K562 (cell line): Measurements from ENCODE around the gene LPGAT1. TPM values are rescaled to one million over a fixed set of nuclear protein-coding genes. Genes with fewer than 3 reads are reported as not detected.

Source experiments
- EP400 ChIP-seq: fragments of 450-650 bp; IDR thresholded peaks from 2 replicates; pipeline ENCODE4 v1.6.1; 2017; ENCODE audit warnings: antibody characterized with exemption, mild to moderate bottlenecking, moderate library complexity
- FOXP1 ChIP-seq: sonication (generic); formaldehyde crosslinking; IDR thresholded peaks from 2 replicates; pipeline ENCODE4 v1.8.0; 2022; ENCODE audit warnings: mild to moderate bottlenecking, missing genetic modification reagents
- GABPB1 ChIP-seq: sonication (generic); formaldehyde crosslinking; IDR thresholded peaks from 2 replicates; pipeline ENCODE4 v1.8.0; 2022; ENCODE audit warnings: mild to moderate bottlenecking, missing genetic modification reagents
- HDAC2 ChIP-seq: fragments of 450-650 bp; IDR thresholded peaks from 2 replicates; pipeline ENCODE4 v1.6.1; 2016; ENCODE audit warnings: mild to moderate bottlenecking
- HNRNPUL1 ChIP-seq: fragments of 200-400 bp; formaldehyde crosslinking; IDR thresholded peaks from 2 replicates; pipeline ENCODE4 v1.6.1; 2017; ENCODE audit warnings: low read length
- MEIS2 ChIP-seq: fragments of 450-650 bp; IDR thresholded peaks from 2 replicates; pipeline ENCODE4 v1.6.1; 2014; ENCODE audit warnings: mild to moderate bottlenecking; ENCODE audit not compliant: partially characterized antibody
- MTA3 ChIP-seq: fragments of 450-650 bp; formaldehyde crosslinking; IDR thresholded peaks from 2 replicates; pipeline ENCODE4 v1.6.1; 2017; ENCODE audit warnings: mild to moderate bottlenecking, borderline replicate concordance
- NCOA1 ChIP-seq: fragments of 450-650 bp; IDR thresholded peaks from 2 replicates; pipeline ENCODE4 v1.6.1; 2016; ENCODE audit warnings: low read depth
- PPARD ChIP-seq: fragments of 250-450 bp; sonication (Bioruptor Pico); IDR thresholded peaks from 2 replicates; pipeline ENCODE4 v1.8.0; 2022; ENCODE audit warnings: inconsistent platforms, mild to moderate bottlenecking, moderate library complexity
- RBM15 ChIP-seq: fragments of 200-400 bp; formaldehyde crosslinking; IDR thresholded peaks from 2 replicates; pipeline ENCODE4 v1.6.1; 2018; ENCODE audit warnings: mild to moderate bottlenecking, low read length, moderate library complexity; ENCODE audit not compliant: insufficient read depth
- SAP30 ChIP-seq: fragments of 200-600 bp; sonication (generic); IDR thresholded peaks from 2 replicates; pipeline ENCODE4 v1.6.1; 2012; ENCODE audit warnings: borderline replicate concordance, low read depth, mild to moderate bottlenecking, moderate library complexity, low read length, control low read depth, inconsistent platforms; ENCODE audit not compliant: insufficient read depth, poor library complexity, severe bottlenecking
- TAF1 ChIP-seq: IDR thresholded peaks from 2 replicates; pipeline ENCODE4 v1.6.1; 2011; ENCODE audit warnings: mild to moderate bottlenecking, low read length, moderate library complexity; ENCODE audit not compliant: insufficient read depth, control insufficient read depth, severe bottlenecking; ENCODE audit errors: extremely low read depth
- TOE1 ChIP-seq, 2 experiments: fragments of 450-650 bp in 1 of 2; sonication (generic) in 1 of 2; formaldehyde crosslinking in 1 of 2; IDR thresholded peaks; 2 replicates each; pipeline versions ENCODE4 v1.7.1 to v1.8.0; 2016 to 2022; ENCODE audit warnings: borderline replicate concordance in 2 of 2, mild to moderate bottlenecking in 2 of 2, antibody characterized with exemption in 1 of 2, inconsistent platforms in 1 of 2, low read depth in 1 of 2, missing genetic modification reagents in 1 of 2, moderate library complexity in 1 of 2
- U2AF2 ChIP-seq: fragments of 200-400 bp; formaldehyde crosslinking; optimal IDR thresholded peaks from 2 replicates; pipeline ENCODE3; 2017; ENCODE audit warnings: low read depth, mild to moderate bottlenecking, low read length
- ZFP30 ChIP-seq: fragments of 250-450 bp; sonication (Bioruptor Pico); IDR thresholded peaks from 2 replicates; pipeline ENCODE4 v1.8.0; 2022; ENCODE audit warnings: moderate library complexity, mild to moderate bottlenecking, inconsistent platforms, borderline replicate concordance
- ZNF76 ChIP-seq: fragments of 250-450 bp; sonication (Bioruptor Pico); IDR thresholded peaks from 2 replicates; pipeline ENCODE4 v1.4.0; 2020; ENCODE audit warnings: mild to moderate bottlenecking, moderate library complexity, borderline replicate concordance
- polyA plus RNA-seq, 8 experiments: library from polyadenylated mRNA; depleted of rRNA in 4 of 8; stranded (reverse) in 5 of 8; unstranded in 3 of 8; fragments of >200 nt; fragmentation: Nextera tagmentation in 2 of 8; fragmentation: Illumina TruSeq in 1 of 8; extraction: Ambion mirVana in 2 of 8; extraction: Trizol in 1 of 8; gene quantifications; 2 replicates each; pipeline versions ENCODE4 v1.2.1 to v1.2.3, GENCODE V29; 2011 to 2014; ENCODE audit warnings: inconsistent platforms in 1 of 8, missing spikeins in 1 of 8
- total RNA-seq, 7 experiments: library from RNA; depleted of rRNA in 6 of 7; stranded (reverse); fragments of >200 nt in 6 of 7; fragmentation: Illumina TruSeq in 2 of 7; extraction: Trizol in 2 of 7; gene quantifications; 2 replicates each; pipeline versions ENCODE4 v1.2.1 to v1.2.3, GENCODE V29; 2011 to 2021; ENCODE audit warnings: low replicate concordance in 1 of 7
- TF ChIP-seq, protein P1 (sequence below): fragments of 150-350 bp; IDR thresholded peaks from 2 replicates; pipeline ENCODE4 v1.6.1; 2014; ENCODE audit warnings: low read depth, mild to moderate bottlenecking, low read length, borderline replicate concordance
- TF ChIP-seq, protein P2 (sequence below), 2 experiments: IDR thresholded peaks; 2 replicates each; pipeline ENCODE4 v1.6.1; 2012; ENCODE audit warnings: improper control_type of control experiment in 2 of 2, low read depth in 2 of 2, low read length in 2 of 2, borderline replicate concordance in 1 of 2
- TF ChIP-seq, protein P3 (sequence below): fragments of 250-450 bp; sonication (Bioruptor Pico); IDR thresholded peaks from 2 replicates; pipeline ENCODE4 v1.6.1; 2021; ENCODE audit warnings: mild to moderate bottlenecking

The LPGAT1 gene
- total and polyA plus RNA-seq, 9 of the 15 experiments (the other 6 are each of a cell fraction or from before 2014, with no cell fraction given), result 5.7 to 31.4 (median 16.3) TPM

DNA sequence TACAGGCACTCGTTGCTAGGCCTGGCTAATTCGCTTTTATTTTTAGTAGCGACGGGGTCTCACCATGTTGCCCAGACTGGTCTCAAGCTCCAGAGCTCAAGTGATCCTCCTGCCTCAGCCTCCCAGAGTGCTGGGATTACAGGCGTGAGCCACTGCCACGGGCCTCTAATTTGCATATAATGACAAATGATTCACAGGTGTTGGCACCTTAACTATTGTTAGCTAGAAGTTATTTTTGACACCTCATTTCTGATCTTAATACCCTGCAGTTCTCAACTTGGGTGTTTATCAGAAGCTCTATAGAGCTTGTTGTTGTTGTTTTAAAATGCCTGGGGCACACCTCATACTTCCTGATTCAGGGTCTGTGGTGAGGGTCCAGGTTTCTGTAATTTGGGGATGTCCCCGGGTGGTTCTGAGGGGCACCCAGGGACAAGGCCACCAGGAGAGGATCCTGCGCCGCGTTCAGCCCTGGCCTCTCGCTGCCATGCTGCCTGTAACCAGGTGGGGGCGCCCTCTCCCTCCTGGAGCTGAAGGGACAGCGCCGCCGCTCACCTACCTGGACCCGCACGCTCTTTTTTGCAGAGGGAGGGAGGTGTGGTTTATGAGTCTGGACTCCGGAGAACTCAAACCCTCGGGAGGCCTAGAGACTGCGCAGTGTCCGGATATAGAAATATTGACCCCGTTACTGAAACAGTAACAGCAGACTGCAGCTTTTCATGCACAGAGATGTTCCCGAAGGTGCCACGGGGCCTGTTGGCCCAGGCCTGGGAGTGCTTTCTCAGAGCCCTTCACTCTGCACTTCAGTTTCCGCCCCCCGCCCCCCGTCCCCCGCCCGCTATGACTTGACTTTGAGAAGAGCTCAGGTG is 132.2 kb downstream of the LPGAT1 start (continued):
- no peak for TF ChIP-seq ZFP30
- TF ChIP-seq TAF1, result no peak
- TF ChIP-seq RBM15, result no peak
- TF ChIP-seq FOXP1 (CRISPR knock-in tag), result no peak
- TF ChIP-seq NCOA1, result no peak
- TF ChIP-seq MTA3, result 0 out of 2 replicates have a peak, but pooled peaks have one; percentile 50
- TF ChIP-seq U2AF2, result no peak
- TF ChIP-seq HDAC2, result no peak; the same call in 1 of the 2 replicates
- TF ChIP-seq EP400, result no peak
- peak; percentile 40; the same call in 1 of the 2 replicates for TF ChIP-seq GABPB1
- TF ChIP-seq, protein P1, sequence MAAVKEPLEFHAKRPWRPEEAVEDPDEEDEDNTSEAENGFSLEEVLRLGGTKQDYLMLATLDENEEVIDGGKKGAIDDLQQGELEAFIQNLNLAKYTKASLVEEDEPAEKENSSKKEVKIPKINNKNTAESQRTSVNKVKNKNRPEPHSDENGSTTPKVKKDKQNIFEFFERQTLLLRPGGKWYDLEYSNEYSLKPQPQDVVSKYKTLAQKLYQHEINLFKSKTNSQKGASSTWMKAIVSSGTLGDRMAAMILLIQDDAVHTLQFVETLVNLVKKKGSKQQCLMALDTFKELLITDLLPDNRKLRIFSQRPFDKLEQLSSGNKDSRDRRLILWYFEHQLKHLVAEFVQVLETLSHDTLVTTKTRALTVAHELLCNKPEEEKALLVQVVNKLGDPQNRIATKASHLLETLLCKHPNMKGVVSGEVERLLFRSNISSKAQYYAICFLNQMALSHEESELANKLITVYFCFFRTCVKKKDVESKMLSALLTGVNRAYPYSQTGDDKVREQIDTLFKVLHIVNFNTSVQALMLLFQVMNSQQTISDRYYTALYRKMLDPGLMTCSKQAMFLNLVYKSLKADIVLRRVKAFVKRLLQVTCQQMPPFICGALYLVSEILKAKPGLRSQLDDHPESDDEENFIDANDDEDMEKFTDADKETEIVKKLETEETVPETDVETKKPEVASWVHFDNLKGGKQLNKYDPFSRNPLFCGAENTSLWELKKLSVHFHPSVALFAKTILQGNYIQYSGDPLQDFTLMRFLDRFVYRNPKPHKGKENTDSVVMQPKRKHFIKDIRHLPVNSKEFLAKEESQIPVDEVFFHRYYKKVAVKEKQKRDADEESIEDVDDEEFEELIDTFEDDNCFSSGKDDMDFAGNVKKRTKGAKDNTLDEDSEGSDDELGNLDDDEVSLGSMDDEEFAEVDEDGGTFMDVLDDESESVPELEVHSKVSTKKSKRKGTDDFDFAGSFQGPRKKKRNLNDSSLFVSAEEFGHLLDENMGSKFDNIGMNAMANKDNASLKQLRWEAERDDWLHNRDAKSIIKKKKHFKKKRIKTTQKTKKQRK, result no peak
- no peak for TF ChIP-seq SAP30
- TF ChIP-seq ZNF76, result no peak
- no peak; the same call in 1 of the 2 replicates for TF ChIP-seq TOE1 (IDR thresholded peaks at IDR 0.05; ENCODE audit: borderline replicate concordance)
- no peak for TF ChIP-seq TOE1 (CRISPR knock-in tag; IDR thresholded peaks at IDR 0.05; ENCODE audit: borderline replicate concordance, low read depth)
- TF ChIP-seq, protein P2, sequence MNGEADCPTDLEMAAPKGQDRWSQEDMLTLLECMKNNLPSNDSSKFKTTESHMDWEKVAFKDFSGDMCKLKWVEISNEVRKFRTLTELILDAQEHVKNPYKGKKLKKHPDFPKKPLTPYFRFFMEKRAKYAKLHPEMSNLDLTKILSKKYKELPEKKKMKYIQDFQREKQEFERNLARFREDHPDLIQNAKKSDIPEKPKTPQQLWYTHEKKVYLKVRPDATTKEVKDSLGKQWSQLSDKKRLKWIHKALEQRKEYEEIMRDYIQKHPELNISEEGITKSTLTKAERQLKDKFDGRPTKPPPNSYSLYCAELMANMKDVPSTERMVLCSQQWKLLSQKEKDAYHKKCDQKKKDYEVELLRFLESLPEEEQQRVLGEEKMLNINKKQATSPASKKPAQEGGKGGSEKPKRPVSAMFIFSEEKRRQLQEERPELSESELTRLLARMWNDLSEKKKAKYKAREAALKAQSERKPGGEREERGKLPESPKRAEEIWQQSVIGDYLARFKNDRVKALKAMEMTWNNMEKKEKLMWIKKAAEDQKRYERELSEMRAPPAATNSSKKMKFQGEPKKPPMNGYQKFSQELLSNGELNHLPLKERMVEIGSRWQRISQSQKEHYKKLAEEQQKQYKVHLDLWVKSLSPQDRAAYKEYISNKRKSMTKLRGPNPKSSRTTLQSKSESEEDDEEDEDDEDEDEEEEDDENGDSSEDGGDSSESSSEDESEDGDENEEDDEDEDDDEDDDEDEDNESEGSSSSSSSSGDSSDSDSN (IDR thresholded peaks at IDR 0.05; ENCODE audit: borderline replicate concordance in 1 of 2, low read depth in 2 of 2, low read length in 2 of 2), result no peak
- no peak for TF ChIP-seq HNRNPUL1
- no peak for TF ChIP-seq PPARD (CRISPR knock-in tag)
- TF ChIP-seq, protein P3, sequence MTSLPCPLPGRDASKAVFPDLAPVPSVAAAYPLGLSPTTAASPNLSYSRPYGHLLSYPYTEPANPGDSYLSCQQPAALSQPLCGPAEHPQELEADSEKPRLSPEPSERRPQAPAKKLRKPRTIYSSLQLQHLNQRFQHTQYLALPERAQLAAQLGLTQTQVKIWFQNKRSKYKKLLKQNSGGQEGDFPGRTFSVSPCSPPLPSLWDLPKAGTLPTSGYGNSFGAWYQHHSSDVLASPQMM (CRISPR knock-in tag), result no peak
- TF ChIP-seq MEIS2, result no peak
